Gastrocnemius medialis (tissue), 4 donors: Measurements from ENCODE around the gene GPR78. TPM values are rescaled to one million over a fixed set of nuclear protein-coding genes. Genes with fewer than 3 reads are reported as not detected.

Experiments
- ATAC-seq, 2 donors: fragments of 150-250 bp; one replicate each; pipeline ENCODE4 v1.9.1; 2016
- DNase-seq, 2 donors: peaks; one replicate each; pipeline ENCODE4 v3.0.0-alpha.2; 2019
- H3K27ac ChIP-seq, 4 donors: fragments of 200-600 bp; sonication (generic); 1 replicate in 1 of 4; 2 replicates in 3 of 4; pipeline ENCODE4 v1.5.1; 2016 to 2018; ENCODE audit warnings: mild to moderate bottlenecking in 2 of 4, moderate library complexity in 1 of 4
- H3K27me3 ChIP-seq, 3 donors: fragments of 200-600 bp; sonication (generic) in 2 of 3; 1 replicate in 1 of 3; 2 replicates in 2 of 3; pipeline versions ENCODE4 v1.5.1 to v1.6.0; 2016 to 2019; ENCODE audit warnings: mild to moderate bottlenecking in 1 of 3, moderate library complexity in 1 of 3
- H3K36me3 ChIP-seq, 2 donors: fragments of 200-600 bp; sonication (generic) in 1 of 2; one replicate each; pipeline ENCODE4 v1.5.1; 2017 to 2018
- H3K4me1 ChIP-seq, 2 donors: fragments of 200-600 bp; sonication (generic) in 1 of 2; one replicate each; pipeline ENCODE4 v1.5.1; 2016 to 2017; ENCODE audit warnings: mild to moderate bottlenecking in 2 of 2
- H3K4me3 ChIP-seq, 4 donors: fragments of 200-600 bp; sonication (generic) in 3 of 4; 1 replicate in 1 of 4; 2 replicates in 3 of 4; pipeline ENCODE4 v1.5.1; 2016 to 2019; ENCODE audit warnings: mild to moderate bottlenecking in 2 of 4
- H3K9me3 ChIP-seq, 3 donors: fragments of 200-600 bp; sonication (generic) in 2 of 3; 1 replicate in 1 of 3; 2 replicates in 2 of 3; pipeline ENCODE4 v1.5.1; 2016 to 2019
- POLR2A ChIP-seq, 2 donors: fragments of 450-650 bp; IDR thresholded peaks; one replicate each; pipeline ENCODE4 v1.6.1; 2017; ENCODE audit warnings: antibody characterized with exemption in 2 of 2, mild to moderate bottlenecking in 2 of 2, moderate library complexity in 2 of 2
- in situ Hi-C, 4 donors: fragments of 200-750 bp; cut with MboI; loops; one replicate each; pipeline versions ENCODE4 v1.15.0 to v1.8.0; 2017; ENCODE audit warnings: low sequenced_read_pairs in 4 of 4
- intact Hi-C: fragments of 100-400 bp; cut with DNase I; formaldehyde crosslinking; loops from one replicate; pipeline ENCODE4 v1.15.1; 2023; ENCODE audit warnings: low total_unique reads
- total RNA-seq, 4 donors: library from RNA; depleted of rRNA; stranded (reverse); fragments of >200 nt; gene quantifications; one replicate each; pipeline versions ENCODE4 v1.1.0 to v1.2.3, GENCODE V29; 2016
- TF ChIP-seq, protein P1 (sequence below), 5 experiments: fragments of 450-650 bp in 3 of 5; fragments of 200-600 bp in 2 of 5; sonication (generic) in 2 of 5; IDR thresholded peaks in 4 of 5; conservative IDR thresholded peaks in 1 of 5; 1 replicate in 4 of 5; 2 replicates in 1 of 5; pipeline ENCODE4 v1.5.1; 2016 to 2019; ENCODE audit warnings: antibody characterized with exemption in 5 of 5, mild to moderate bottlenecking in 3 of 5, moderate library complexity in 3 of 5

The GPR78 gene
- total RNA-seq, 4 donors from 2014 or later, result not detected

GRCh38 chr4:8550691-8551090 is 29.5 kb upstream of the GPR78 start:
- Histone ChIP-seq H3K27me3 (no peaks in the 10 kb centered on the region), H3K4me1 (no peaks in the 10 kb centered on the region), H3K27ac (no peak overlapping the region), H3K36me3 (no peaks in the 10 kb centered on the region), H3K9me3 (no peaks in the 10 kb centered on the region), H3K4me3 (no peak overlapping the region)
- DNase-seq (no peak), ATAC-seq (no peak)
- intact Hi-C loops, result no loop called here
- TF ChIP-seq, protein P1, sequence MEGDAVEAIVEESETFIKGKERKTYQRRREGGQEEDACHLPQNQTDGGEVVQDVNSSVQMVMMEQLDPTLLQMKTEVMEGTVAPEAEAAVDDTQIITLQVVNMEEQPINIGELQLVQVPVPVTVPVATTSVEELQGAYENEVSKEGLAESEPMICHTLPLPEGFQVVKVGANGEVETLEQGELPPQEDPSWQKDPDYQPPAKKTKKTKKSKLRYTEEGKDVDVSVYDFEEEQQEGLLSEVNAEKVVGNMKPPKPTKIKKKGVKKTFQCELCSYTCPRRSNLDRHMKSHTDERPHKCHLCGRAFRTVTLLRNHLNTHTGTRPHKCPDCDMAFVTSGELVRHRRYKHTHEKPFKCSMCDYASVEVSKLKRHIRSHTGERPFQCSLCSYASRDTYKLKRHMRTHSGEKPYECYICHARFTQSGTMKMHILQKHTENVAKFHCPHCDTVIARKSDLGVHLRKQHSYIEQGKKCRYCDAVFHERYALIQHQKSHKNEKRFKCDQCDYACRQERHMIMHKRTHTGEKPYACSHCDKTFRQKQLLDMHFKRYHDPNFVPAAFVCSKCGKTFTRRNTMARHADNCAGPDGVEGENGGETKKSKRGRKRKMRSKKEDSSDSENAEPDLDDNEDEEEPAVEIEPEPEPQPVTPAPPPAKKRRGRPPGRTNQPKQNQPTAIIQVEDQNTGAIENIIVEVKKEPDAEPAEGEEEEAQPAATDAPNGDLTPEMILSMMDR (IDR thresholded peaks at IDR 0.05 in 4 of 5, conservative IDR thresholded peaks at IDR 0.05 in 1 of 5), result no peak
- no peak for TF ChIP-seq POLR2A (IDR thresholded peaks at IDR 0.05)
- in situ Hi-C loops, result no loop called here

GRCh38 chr4:8552024-8552423 is 28.2 kb upstream of the GPR78 start:
- ATAC-seq (no peak), DNase-seq (no peak)
- TF ChIP-seq, protein P1 (IDR thresholded peaks at IDR 0.05 in 4 of 5, conservative IDR thresholded peaks at IDR 0.05 in 1 of 5), result no peak
- no peak for TF ChIP-seq POLR2A (IDR thresholded peaks at IDR 0.05)
- in situ Hi-C loops (no loop called here), intact Hi-C loops (no loop called here)
- no peak overlapping the region for H3K4me3 ChIP-seq
- no peaks in the 10 kb centered on the region for H3K9me3 ChIP-seq
- no peaks in the 10 kb centered on the region for H3K27me3 ChIP-seq
- no peak overlapping the region for H3K27ac ChIP-seq
- H3K4me1 ChIP-seq, result no peaks in the 10 kb centered on the region
- H3K36me3 ChIP-seq, result no peaks in the 10 kb centered on the region

GRCh38 chr4:8552581-8553205 is 27.5 kb upstream of the GPR78 start:
- no peak overlapping the region for H3K4me3 ChIP-seq
- ATAC-seq, result no peak
- DNase-seq, result no peak
- H3K4me1 ChIP-seq, result no peaks in the 10 kb centered on the region
- H3K27me3 ChIP-seq, result no peaks in the 10 kb centered on the region
- intact Hi-C loops (no loop called here), in situ Hi-C loops (no loop called here)
- H3K9me3 ChIP-seq, result no peaks in the 10 kb centered on the region
- no peaks in the 10 kb centered on the region for H3K36me3 ChIP-seq
- no peak for TF ChIP-seq POLR2A (IDR thresholded peaks at IDR 0.05)
- TF ChIP-seq, protein P1 (IDR thresholded peaks at IDR 0.05 in 4 of 5, conservative IDR thresholded peaks at IDR 0.05 in 1 of 5), result no peak
- H3K27ac ChIP-seq, result no peak overlapping the region

- no peaks in the 10 kb centered on the region for H3K9me3 ChIP-seq
- no peak overlapping the region for H3K27ac ChIP-seq
- H3K36me3 ChIP-seq, result no peaks in the 10 kb centered on the region
- DNase-seq (no peak), ATAC-seq (no peak)
- TF ChIP-seq, protein P1 (IDR thresholded peaks at IDR 0.05 in 4 of 5, conservative IDR thresholded peaks at IDR 0.05 in 1 of 5), result no peak
- no peak for TF ChIP-seq POLR2A (IDR thresholded peaks at IDR 0.05)
- no peaks in the 10 kb centered on the region for H3K27me3 ChIP-seq
- in situ Hi-C loops, result no loop called here
- H3K4me1 ChIP-seq, result no peaks in the 10 kb centered on the region
- intact Hi-C loops, result no loop called here
- H3K4me3 ChIP-seq, result no peak overlapping the region
These were observed 27.0 kb upstream of the GPR78 start for GRCh38 chr4:8553216-8553615.

DNA sequence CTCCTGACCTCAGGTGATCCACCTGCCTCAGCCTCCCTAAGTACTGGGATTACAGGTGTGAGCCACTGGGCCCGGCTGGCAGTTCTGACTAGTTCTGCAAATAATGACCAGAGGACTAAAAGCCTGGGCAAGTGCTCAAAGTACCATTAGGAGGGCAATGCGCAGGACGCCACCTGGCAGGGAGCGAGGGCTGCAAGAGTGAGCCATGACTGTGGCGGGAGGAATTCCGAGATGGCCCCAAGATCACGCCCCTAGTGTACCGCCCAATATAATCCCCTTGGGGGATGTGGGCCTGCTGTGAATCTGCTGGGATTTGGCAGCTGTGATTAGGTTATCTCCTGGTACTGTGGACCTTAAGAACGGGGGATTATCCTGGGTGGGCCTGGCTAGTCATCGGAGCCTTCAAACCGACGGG is 26.2 kb upstream of the GPR78 start:
- ATAC-seq (no peak), DNase-seq (no peak)
- no peak for TF ChIP-seq POLR2A (IDR thresholded peaks at IDR 0.05)
- TF ChIP-seq, protein P1 (IDR thresholded peaks at IDR 0.05 in 4 of 5, conservative IDR thresholded peaks at IDR 0.05 in 1 of 5), result no peak
- Histone ChIP-seq H3K4me1 (no peaks in the 10 kb centered on the region), H3K36me3 (no peaks in the 10 kb centered on the region), H3K9me3 (no peaks in the 10 kb centered on the region), H3K27ac (no peak overlapping the region), H3K27me3 (no peaks in the 10 kb centered on the region), H3K4me3 (no peak overlapping the region)
- intact Hi-C loops (no loop called here), in situ Hi-C loops (no loop called here)
